ENCODE results near the gene ROBO4.
A peak's percentile ranks its signal among the peaks of the same experiment; 100 is the strongest.

ROBO4 gene

GRCh38 chr11:124890683-124891372 lies 6.8 kb downstream of the ROBO4 start:
- no peak for DNase-seq (ENCODE audit: low read depth in 1 of 2, low spot score in 1 of 2)

GRCh38 chr11:124890151-124890550 lies 7.5 kb downstream of the ROBO4 start:
- no peak for DNase-seq (ENCODE audit: low read depth in 1 of 2, low spot score in 1 of 2)

GRCh38 chr11:124889191-124890091 lies 8.2 kb downstream of the ROBO4 start:
- DNase-seq (ENCODE audit: low read depth in 1 of 2, low spot score in 1 of 2) = no peak

GRCh38 chr11:124887667-124888013 lies 10.0 kb downstream of the ROBO4 start:
- no peak for DNase-seq (ENCODE audit: low read depth in 1 of 2, low spot score in 1 of 2)

- no peak for DNase-seq (ENCODE audit: low read depth in 1 of 2, low spot score in 1 of 2)
These were observed 10.5 kb downstream of the ROBO4 start for GRCh38 chr11:124886978-124887666.

GRCh38 chr11:124886476-124886875 lies 11.2 kb downstream of the ROBO4 start:
- DNase-seq (ENCODE audit: low read depth in 1 of 2, low spot score in 1 of 2) = no peak

- no peak for DNase-seq (ENCODE audit: low read depth in 1 of 2, low spot score in 1 of 2)
These were observed 12.7 kb downstream of the ROBO4 start for GRCh38 chr11:124884869-124885479.

- DNase-seq (ENCODE audit: low read depth in 1 of 2, low spot score in 1 of 2) = no peak
These were observed 13.3 kb downstream of the ROBO4 start for GRCh38 chr11:124884340-124884739.

- no peak for DNase-seq (ENCODE audit: low read depth in 1 of 2, low spot score in 1 of 2)
These were observed 15.2 kb downstream of the ROBO4 start for GRCh38 chr11:124882339-124883071.

GRCh38 chr11:124880958-124881357 lies 16.7 kb downstream of the ROBO4 start:
- DNase-seq (ENCODE audit: low read depth in 1 of 2, low spot score in 1 of 2) = no peak

GRCh38 chr11:124880290-124880611 lies 17.4 kb downstream of the ROBO4 start:
- no peak for DNase-seq (ENCODE audit: low read depth in 1 of 2, low spot score in 1 of 2)

GRCh38 chr11:124879493-124880289 lies 18.0 kb downstream of the ROBO4 start:
- no peak for DNase-seq (ENCODE audit: low read depth in 1 of 2, low spot score in 1 of 2)

- DNase-seq (ENCODE audit: low read depth in 1 of 2, low spot score in 1 of 2) = no peak
These were observed 18.7 kb downstream of the ROBO4 start for GRCh38 chr11:124878759-124879492.

- no peak for DNase-seq (ENCODE audit: low read depth in 1 of 2, low spot score in 1 of 2)
These were observed 19.5 kb downstream of the ROBO4 start for GRCh38 chr11:124877910-124878758.

- no peak for DNase-seq (ENCODE audit: low read depth in 1 of 2, low spot score in 1 of 2)
These were observed 20.1 kb downstream of the ROBO4 start for GRCh38 chr11:124877631-124877909.

- DNase-seq (ENCODE audit: low read depth in 1 of 2, low spot score in 1 of 2) = no peak
These were observed 20.6 kb downstream of the ROBO4 start for GRCh38 chr11:124876818-124877630.

GRCh38 chr11:124875943-124876817 lies 21.5 kb downstream of the ROBO4 start:
- peak; percentile 54 to 70 for DNase-seq (ENCODE audit: low read depth in 1 of 2, low spot score in 1 of 2)

All from stimulated activated CD4-positive, alpha-beta T cell treated with anti-CD3 and anti-CD28 coated beads, Interleukin-15, amount 100 ng/mL, for 1 hour (primary cell).